Sigmoid colon (tissue), 7 donors: ENCODE measurements around the gene PRKD2. TPM values are rescaled to one million over a fixed set of nuclear protein-coding genes. Genes with fewer than 3 reads are reported as not detected.

ENCODE experiments used
- DNase-seq: peaks from one replicate; pipeline ENCODE4 v3.0.0-alpha.2; 2019
- H3K27ac ChIP-seq, 4 donors: fragments of 200-600 bp; sonication (generic); one replicate each; pipeline ENCODE4 v1.5.1; 2016 to 2019; ENCODE audit warnings: mild to moderate bottlenecking in 1 of 4
- H3K27me3 ChIP-seq, 3 donors: fragments of 200-600 bp; sonication (generic); one replicate each; pipeline ENCODE4 v1.5.1; 2019; ENCODE audit warnings: mild to moderate bottlenecking in 1 of 3
- H3K36me3 ChIP-seq, 4 donors: fragments of 200-600 bp; sonication (generic); one replicate each; pipeline ENCODE4 v1.5.1; 2016 to 2019
- H3K4me1 ChIP-seq, 4 donors: fragments of 200-600 bp; sonication (generic); one replicate each; pipeline ENCODE4 v1.5.1; 2017 to 2019
- H3K4me3 ChIP-seq, 4 donors: fragments of 200-600 bp; sonication (generic); one replicate each; pipeline ENCODE4 v1.5.1; 2017 to 2019; ENCODE audit warnings: mild to moderate bottlenecking in 2 of 4, moderate library complexity in 1 of 4
- H3K9me3 ChIP-seq, 4 donors: fragments of 200-600 bp in 3 of 4; sonication (generic) in 3 of 4; one replicate each; pipeline versions ENCODE4 v1.5.1 to v1.6.1; 2013 to 2019
- POLR2A ChIP-seq, 2 donors: fragments of 450-650 bp; IDR thresholded peaks; one replicate each; pipeline ENCODE4 v1.6.1; 2016; ENCODE audit warnings: antibody characterized with exemption in 2 of 2, mild to moderate bottlenecking in 2 of 2, moderate library complexity in 2 of 2
- POLR2AphosphoS5 ChIP-seq, 4 donors: sonication (generic); formaldehyde crosslinking; IDR thresholded peaks; one replicate each; pipeline ENCODE4 v1.6.1; 2017; ENCODE audit warnings: antibody characterized with exemption in 4 of 4
- WGBS, 2 donors: extraction: QIAGEN DNeasy Blood & Tissue Kit; methylation state at CpG; one replicate each; pipeline ENCODE4 v1.1.7; 2013; 5-methylcytosine and 5-hydroxymethylcytosine counted together
- intact Hi-C: fragments of 100-400 bp; cut with DNase I; formaldehyde crosslinking; loops from one replicate; pipeline ENCODE4 v1.15.1; 2023
- polyA plus RNA-seq, 3 donors: library from polyadenylated mRNA; stranded (reverse); fragments of 200-250 nt; gene quantifications; one replicate each; pipeline ENCODE4 v1.2.3, GENCODE V29; 2013
- small RNA-seq, 3 donors: library from RNA; depleted of rRNA; stranded (forward); fragments of <200 nt; gene quantifications; one replicate each; pipeline ENCODE3, GENCODE V24; 2016
- total RNA-seq, 4 donors: library from RNA; depleted of rRNA; stranded (reverse); fragments of >200 nt; gene quantifications; one replicate each; pipeline ENCODE4 v1.1.0, GENCODE V29; 2016
- TF ChIP-seq, protein P1 (sequence below), 4 experiments: fragments of 450-650 bp in 3 of 4; fragments of 200-600 bp in 1 of 4; IDR thresholded peaks; one replicate each; pipeline ENCODE4 v1.5.1; 2016 to 2019; ENCODE audit warnings: antibody characterized with exemption in 4 of 4, mild to moderate bottlenecking in 3 of 4, moderate library complexity in 2 of 4
- donor health status: healthy with polysubstance abuse.
- donor health status: Bipolar disorder and iron deficiency.
- donor health status: healthy.

The PRKD2 gene
- total and polyA plus RNA-seq, 7 donors = 14.7 to 51.7 (median 18.6) TPM

- H3K4me1 ChIP-seq = peaks cover 0 to 52% (median 48%) of the 10 kb centered on the region in 4 donors
- peak; percentile 14 to 53 (median 41) for TF ChIP-seq POLR2AphosphoS5 (IDR thresholded peaks at IDR 0.05)
- TF ChIP-seq POLR2A (IDR thresholded peaks at IDR 0.05) = no peak
- TF ChIP-seq, protein P1, sequence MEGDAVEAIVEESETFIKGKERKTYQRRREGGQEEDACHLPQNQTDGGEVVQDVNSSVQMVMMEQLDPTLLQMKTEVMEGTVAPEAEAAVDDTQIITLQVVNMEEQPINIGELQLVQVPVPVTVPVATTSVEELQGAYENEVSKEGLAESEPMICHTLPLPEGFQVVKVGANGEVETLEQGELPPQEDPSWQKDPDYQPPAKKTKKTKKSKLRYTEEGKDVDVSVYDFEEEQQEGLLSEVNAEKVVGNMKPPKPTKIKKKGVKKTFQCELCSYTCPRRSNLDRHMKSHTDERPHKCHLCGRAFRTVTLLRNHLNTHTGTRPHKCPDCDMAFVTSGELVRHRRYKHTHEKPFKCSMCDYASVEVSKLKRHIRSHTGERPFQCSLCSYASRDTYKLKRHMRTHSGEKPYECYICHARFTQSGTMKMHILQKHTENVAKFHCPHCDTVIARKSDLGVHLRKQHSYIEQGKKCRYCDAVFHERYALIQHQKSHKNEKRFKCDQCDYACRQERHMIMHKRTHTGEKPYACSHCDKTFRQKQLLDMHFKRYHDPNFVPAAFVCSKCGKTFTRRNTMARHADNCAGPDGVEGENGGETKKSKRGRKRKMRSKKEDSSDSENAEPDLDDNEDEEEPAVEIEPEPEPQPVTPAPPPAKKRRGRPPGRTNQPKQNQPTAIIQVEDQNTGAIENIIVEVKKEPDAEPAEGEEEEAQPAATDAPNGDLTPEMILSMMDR (IDR thresholded peaks at IDR 0.05) = no peak
- intact Hi-C loops = no loop called here
- H3K27me3 ChIP-seq = no peaks in the 10 kb centered on the region
- peak within 1 kb of the TSS in 3 of 4 donors; percentile 12 to 28 (median 17) for H3K4me3 ChIP-seq
- no peaks in the 10 kb centered on the region for H3K9me3 ChIP-seq
- H3K36me3 ChIP-seq = no peaks in the 10 kb centered on the region
- H3K27ac ChIP-seq = peak within 1 kb of the TSS; percentile 64 to 82 (median 74)
- DNase-seq = peak; percentile 94
- 13 to 14% methylated on average over 13 of the region's 13 CpGs for WGBS, 2 donors
Observed at GRCh38 chr19:46624958-46625661, 91.8 kb downstream of the PRKD2 start, which contains the start of gene PTGIR. TSS of gene PTGIR (minus strand) at chr19:46625089. CDS start at chr19:46624225, 864 bp downstream.

Small RNA genes lying within 50 kb of the gene (small RNA-seq; reads per million reads assigned to genes)
- gene MIR320E = 0.12 to 0.44 (median 0.22) reads per million in 3 donors
- 0 reads per million in 3 donors for gene RF00019
- gene RN7SL364P = 0 to 0.07 (median 0) reads per million in 3 donors

Other genes starting within 250 kb of the PRKD2 start
- gene PNMA8A, start 245.6 kb downstream of the PRKD2 start, total RNA-seq = 1 to 10 TPM; 1.5 to 8.4 (median 5.5) TPM
- gene PNMA8A, start 245.6 kb downstream of the PRKD2 start, polyA plus RNA-seq = 1 to 10 TPM in 1 of 3 donors, not detected in 2; 2.3 TPM
- gene PNMA8B, start 221.2 kb downstream of the PRKD2 start, total RNA-seq = 1 to 10 TPM; 1.3 to 1.9 (median 1.6) TPM
- gene PNMA8B, start 221.2 kb downstream of the PRKD2 start, polyA plus RNA-seq = under 1 TPM in 2 of 3 donors, not detected in 1; 0.60 to 0.95 TPM
- gene CALM3, start 115.8 kb downstream of the PRKD2 start, total RNA-seq = 100 to 1,000 TPM; 127 to 183 (median 159) TPM
- gene CALM3, start 115.8 kb downstream of the PRKD2 start, polyA plus RNA-seq = 100 to 1,000 TPM; 210 to 375 (median 281) TPM
- 1 to 10 TPM; 2.0 to 5.8 (median 3.5) TPM for gene PTGIR, start 92.0 kb downstream of the PRKD2 start, total RNA-seq
- gene PTGIR, start 92.0 kb downstream of the PRKD2 start, polyA plus RNA-seq = 1 to 10 TPM in 1 of 3 donors, under 1 TPM in 1, not detected in 1; 0.60 to 4.4 TPM
- gene GNG8, start 80.9 kb downstream of the PRKD2 start, total RNA-seq = not detected
- not detected for gene GNG8, start 80.9 kb downstream of the PRKD2 start, polyA plus RNA-seq
- gene DACT3, start 55.9 kb downstream of the PRKD2 start, total RNA-seq = 10 to 100 TPM; 23.7 to 87.2 (median 48.6) TPM
- 1 to 10 TPM in 2 of 3 donors, under 1 TPM in 1; 0.46 to 2.9 (median 1.8) TPM for gene DACT3, start 55.9 kb downstream of the PRKD2 start, polyA plus RNA-seq
- 10 to 100 TPM; 15.0 to 31.0 (median 15.7) TPM for gene FKRP, start 28.9 kb upstream of the PRKD2 start, total RNA-seq
- gene FKRP, start 28.9 kb upstream of the PRKD2 start, polyA plus RNA-seq = 10 to 100 TPM in 1 of 3 donors, 1 to 10 TPM in 2; 1.4 to 11.9 (median 3.6) TPM
- 10 to 100 TPM; 42.5 to 62.6 (median 49.7) TPM for gene STRN4, start 29.3 kb upstream of the PRKD2 start, total RNA-seq
- 10 to 100 TPM; 45.0 to 63.4 (median 51.8) TPM for gene STRN4, start 29.3 kb upstream of the PRKD2 start, polyA plus RNA-seq
- gene SLC1A5, start 71.5 kb upstream of the PRKD2 start, total RNA-seq = 10 to 100 TPM; 21.8 to 28.8 (median 24.8) TPM
- 100 to 1,000 TPM in 1 of 3 donors, 10 to 100 TPM in 2; 24.7 to 122 (median 30.6) TPM for gene SLC1A5, start 71.5 kb upstream of the PRKD2 start, polyA plus RNA-seq
- gene AP2S1, start 133.7 kb upstream of the PRKD2 start, total RNA-seq = 10 to 100 TPM; 52.4 to 84.3 (median 73.0) TPM
- 100 to 1,000 TPM; 139 to 167 (median 163) TPM for gene AP2S1, start 133.7 kb upstream of the PRKD2 start, polyA plus RNA-seq
- 10 to 100 TPM; 33.9 to 55.7 (median 36.7) TPM for gene ARHGAP35, start 143.9 kb upstream of the PRKD2 start, total RNA-seq
- gene ARHGAP35, start 143.9 kb upstream of the PRKD2 start, polyA plus RNA-seq = 10 to 100 TPM; 11.4 to 35.6 (median 20.3) TPM